ENCODE results near the gene SLC43A2.
"Not testable (repeated sequence)": the region's sequence is repeated elsewhere in the genome, so short reads cannot be mapped to it uniquely, and the experiment has no call there.

Gene SLC43A2

DNA sequence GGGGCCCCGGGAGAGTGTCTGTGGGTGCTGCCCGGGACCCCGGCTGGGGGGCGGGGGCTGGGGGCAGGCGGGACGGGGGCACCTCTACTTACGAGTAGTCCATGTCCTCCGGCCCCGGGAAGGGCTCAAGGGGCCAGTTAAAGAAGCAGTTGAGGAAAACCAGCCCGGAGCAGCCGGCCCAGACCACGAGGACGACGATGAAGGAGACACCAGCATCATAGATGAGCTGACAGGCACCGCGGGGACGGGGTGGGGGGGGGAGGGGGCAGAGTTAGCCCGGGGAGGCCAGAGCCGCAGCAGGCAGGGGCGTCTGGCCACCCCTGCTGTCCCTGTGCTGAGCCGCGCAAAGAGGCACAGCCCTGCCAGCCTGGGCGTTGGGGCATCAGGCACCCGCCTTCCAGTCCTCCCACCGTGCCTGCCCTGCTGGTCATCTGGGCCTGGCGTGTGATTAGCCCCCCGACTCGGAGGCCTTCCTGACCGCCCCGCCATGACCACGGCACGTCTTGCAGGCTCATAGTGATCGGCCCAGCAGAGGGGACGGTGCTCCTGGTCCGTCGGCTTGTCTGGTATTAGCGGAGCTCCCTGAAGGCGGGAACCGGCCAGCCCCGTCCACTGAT, 37.1 kb downstream of the SLC43A2 start:
- no peak for FAIRE-seq
- no peak for DNase-seq (ENCODE audit: insufficient read length, low spot score)

DNA sequence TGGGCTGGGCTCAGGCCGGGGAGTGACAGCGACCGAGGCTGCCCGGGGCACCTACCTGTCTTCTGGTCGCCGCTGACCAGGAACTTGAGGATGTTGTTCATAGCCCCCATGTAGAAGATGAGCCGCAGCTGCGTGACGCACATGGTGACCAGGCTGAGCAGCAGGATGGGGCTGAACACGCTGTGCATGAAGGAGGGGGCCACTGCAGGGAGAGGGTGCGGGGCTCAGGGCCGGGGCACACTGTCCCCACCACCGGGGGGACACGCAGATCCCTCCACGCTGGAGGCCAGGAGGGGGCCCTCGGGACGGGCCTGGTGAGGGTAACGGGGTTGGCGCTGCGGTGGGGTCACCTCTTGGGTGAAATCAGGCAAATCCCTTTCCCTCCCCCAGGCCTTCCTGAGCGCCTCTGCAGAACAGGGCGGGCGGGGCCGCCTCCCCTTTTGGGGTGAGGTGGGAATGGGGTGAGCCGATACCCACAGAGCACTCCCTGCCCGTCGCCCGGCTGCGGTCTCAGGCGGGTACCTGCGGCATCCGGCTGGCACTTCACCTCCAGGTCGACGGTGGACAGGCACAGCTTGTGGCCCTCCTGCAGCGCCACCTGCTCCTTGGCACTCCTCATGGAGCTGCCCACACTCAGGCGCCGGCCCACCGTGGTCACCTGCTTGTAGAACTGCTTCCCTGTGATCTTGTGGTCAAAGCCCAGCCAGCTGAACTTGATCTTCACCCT, 37.7 kb downstream of the SLC43A2 start:
- DNase-seq (ENCODE audit: insufficient read length, low spot score) (no peak), FAIRE-seq (no peak)

GRCh38 chr17:1590029-1590746, 38.4 kb downstream of the SLC43A2 start:
- FAIRE-seq, result no peak

DNA sequence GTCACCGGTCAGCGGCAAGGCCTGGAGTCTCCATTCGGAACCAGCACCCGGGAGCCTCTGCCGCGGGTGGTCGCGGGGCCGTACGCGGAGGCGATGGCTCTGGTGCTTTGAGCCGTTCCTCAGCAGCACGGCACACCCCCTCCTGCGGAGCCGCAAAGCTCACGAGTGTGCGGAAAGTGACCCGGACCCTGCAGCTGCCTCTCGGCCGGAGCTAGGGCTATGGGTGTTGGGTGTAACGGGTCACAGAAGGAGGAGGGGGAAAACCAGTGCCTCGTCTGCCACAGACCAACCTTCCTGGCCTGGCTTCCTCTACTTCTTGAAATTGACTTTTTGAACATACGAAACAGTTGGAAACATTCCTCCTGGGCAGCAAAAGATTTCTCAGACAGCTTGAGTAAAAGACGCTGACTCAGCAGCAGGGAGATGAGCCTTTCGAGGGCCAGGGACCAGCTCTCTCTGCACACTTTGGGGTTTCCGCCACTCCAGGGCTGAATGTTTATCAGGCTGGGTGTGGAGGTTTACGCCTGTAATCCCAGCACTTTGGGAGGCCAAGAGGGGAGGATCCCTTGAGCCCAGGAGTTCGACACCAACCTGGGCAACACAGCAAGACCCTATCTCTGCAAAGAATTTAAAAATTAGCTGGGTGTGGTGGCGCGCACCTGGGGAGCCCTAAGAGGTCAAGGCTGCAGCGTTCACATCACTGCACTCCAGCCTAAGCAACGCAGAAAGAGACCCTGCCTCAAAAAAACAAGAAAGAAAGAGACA, 39.6 kb downstream of the SLC43A2 start:
- FAIRE-seq (no peak), DNase-seq (ENCODE audit: insufficient read length, low spot score) (no peak)

More at GRCh38 chr17:1590029-1590746, 38.4 kb downstream of the SLC43A2 start:
- no peak for DNase-seq (ENCODE audit: insufficient read length, low spot score)

DNA sequence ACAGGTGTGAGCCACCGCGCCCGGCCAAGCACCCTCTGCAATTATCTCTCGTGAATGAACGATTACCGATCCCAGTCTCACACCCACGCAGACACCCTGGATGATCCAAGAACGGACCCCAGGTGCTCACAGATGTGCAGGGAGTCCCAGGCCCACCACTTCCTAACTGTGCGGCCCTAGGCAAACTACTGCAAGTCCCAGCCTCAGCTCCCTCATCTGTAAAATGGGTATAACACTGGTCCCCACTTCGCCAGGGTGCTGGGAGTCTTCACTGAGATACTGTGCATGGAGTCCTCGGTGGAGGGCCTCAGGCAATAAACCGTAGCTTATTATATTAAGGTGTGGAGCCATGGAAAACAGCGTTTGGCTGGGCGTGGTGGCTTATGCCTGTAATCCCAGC, 44.5 kb downstream of the SLC43A2 start:
- DNase-seq (ENCODE audit: insufficient read length, low spot score), result no peak
- no peak for FAIRE-seq

DNA sequence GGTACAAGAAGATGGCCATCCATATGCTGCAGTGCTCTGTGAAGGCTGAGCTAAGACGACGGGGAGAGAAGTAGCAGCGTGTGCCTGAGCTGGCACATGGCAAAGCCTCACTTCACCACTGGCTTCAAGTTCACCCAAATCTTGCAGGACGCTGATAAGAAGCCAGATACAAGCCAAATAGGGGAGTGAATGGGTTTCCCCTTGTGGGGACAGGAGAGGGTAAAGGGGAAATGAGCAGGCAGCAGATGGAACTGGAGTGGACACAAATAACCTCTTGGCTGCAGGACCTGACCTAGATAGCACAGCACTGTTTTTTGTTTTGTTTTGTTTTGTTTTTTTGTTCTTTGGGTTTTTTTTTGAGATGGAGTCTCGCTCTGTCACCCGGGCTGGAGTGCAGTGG, 45.1 kb downstream of the SLC43A2 start:
- no peak for FAIRE-seq
- DNase-seq (ENCODE audit: insufficient read length, low spot score), result no peak

- DNase-seq (ENCODE audit: insufficient read length, low spot score) (no peak), FAIRE-seq (no peak)
These were observed 46.3 kb downstream of the SLC43A2 start for GRCh38 chr17:1582374-1582773.

DNA sequence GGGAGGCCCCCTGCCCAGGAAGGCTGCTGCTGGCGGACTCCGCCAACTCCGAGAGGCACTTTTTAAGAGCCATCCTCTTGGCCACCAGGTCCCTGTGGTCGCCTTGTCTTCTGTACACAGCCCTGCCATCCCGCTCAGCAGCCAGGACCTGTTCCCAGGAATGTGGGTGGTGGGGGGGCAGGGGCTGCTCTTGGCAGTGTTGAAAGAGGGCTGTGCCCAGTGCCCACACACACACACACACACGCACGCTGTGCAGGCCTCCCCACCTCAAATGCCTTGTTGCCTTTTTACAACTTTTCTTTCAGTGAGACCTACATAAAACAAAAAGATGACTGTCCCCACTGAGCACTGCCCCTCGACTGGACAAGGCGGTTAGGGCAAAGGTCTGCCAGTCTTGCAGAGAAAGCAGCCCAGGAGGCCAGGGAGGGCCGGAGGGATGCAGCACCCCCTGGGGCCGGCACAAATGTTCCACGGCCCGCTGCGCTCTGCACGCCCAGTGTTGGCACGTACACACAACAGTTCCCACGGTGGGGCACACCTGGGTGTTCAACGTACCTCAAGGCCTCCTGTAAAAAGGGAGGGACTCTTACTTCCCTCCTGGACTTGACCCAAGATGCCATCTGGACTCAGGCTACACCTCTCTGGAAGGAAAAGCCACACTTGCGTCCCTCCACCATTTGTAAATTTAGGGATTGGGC, 47.5 kb downstream of the SLC43A2 start:
- FAIRE-seq, result no peak
- no peak for DNase-seq (ENCODE audit: insufficient read length, low spot score)

DNA sequence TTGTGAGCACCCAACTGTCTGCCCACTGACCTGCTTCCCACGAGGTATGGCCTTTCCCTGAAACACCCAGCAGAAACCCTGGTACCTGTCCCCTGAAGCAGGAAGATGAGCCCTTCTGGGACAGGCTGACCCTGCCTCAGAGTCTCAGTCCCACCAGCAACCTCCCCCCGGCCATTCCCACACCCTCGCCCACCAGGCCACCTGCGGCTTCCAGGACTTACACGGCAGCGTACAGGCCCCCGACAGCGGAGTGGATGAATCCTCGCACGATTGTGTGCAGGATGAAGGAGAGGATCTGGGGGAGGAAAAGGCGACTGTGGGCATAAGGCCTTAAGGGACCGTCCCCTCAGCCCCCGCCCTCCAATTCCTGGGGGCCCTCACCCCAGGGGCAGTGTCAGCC, 50.6 kb downstream of the SLC43A2 start:
- FAIRE-seq (no peak), DNase-seq (ENCODE audit: insufficient read length, low spot score) (no peak)

DNA sequence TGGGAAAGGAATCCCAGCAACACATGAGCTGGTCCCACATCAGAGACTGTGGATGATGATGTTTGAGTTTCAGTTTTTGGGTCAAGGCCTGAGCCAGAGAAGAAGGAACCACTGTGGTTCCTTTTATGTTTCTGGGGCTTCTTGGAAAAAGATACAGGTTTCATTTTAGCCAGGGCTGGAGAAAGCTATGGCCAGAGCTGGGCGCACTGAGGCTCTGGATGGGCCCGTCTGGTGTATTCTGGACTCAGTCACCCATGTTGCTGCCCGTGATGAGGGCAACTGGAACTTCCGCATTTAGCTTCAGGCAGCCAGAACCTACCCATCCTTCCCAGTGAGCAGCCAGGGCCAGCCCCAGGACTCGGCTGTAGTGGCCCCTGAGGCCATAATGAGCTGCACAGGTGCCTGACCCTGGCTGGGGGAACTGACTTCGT, 51.0 kb downstream of the SLC43A2 start:
- FAIRE-seq, result peak; percentile 72
- no peak for DNase-seq (ENCODE audit: insufficient read length, low spot score)

DNA sequence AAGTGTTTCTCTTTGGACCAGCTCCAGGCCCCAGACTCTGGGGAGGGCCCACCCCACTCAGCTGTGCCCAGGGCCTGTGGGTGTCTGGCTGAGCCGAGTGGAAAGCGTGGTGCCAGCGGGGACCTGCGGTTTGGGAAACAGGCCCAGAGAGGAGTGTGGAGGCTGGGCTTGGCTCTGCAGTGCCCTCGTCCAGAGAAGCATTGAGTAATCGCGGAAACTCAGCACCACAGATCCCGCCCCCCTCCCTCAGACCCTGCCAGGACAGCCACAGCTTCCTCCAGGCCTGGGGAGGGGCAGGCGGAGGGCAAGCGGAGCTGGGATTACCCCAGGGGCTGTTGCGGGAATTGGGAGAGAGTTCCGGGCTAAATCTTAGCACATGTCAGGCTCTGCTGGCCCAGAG, 51.5 kb downstream of the SLC43A2 start:
- FAIRE-seq (no peak), DNase-seq (ENCODE audit: insufficient read length, low spot score) (no peak)

DNA sequence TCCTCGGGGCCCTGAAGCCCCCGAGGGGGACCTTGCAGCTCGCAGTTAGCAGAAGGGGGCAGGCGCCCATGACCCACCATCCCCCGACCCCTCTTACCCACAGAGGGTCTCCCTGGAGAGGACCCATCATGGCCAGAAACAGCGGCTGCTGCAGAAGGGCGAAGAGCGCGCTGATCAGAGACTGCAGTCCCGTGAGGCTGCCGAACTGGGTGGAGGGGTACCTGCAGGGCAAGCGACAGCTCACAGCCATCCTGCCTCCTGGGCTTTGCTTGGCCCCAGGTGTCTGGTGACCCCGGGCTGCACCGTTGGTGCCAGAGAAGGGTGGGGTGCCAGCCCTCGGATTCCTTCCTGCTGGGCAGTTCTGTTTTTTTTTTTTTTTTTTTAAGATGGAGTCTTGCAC, 52.1 kb downstream of the SLC43A2 start:
- no peak for FAIRE-seq
- DNase-seq (ENCODE audit: insufficient read length, low spot score), result no peak

DNA sequence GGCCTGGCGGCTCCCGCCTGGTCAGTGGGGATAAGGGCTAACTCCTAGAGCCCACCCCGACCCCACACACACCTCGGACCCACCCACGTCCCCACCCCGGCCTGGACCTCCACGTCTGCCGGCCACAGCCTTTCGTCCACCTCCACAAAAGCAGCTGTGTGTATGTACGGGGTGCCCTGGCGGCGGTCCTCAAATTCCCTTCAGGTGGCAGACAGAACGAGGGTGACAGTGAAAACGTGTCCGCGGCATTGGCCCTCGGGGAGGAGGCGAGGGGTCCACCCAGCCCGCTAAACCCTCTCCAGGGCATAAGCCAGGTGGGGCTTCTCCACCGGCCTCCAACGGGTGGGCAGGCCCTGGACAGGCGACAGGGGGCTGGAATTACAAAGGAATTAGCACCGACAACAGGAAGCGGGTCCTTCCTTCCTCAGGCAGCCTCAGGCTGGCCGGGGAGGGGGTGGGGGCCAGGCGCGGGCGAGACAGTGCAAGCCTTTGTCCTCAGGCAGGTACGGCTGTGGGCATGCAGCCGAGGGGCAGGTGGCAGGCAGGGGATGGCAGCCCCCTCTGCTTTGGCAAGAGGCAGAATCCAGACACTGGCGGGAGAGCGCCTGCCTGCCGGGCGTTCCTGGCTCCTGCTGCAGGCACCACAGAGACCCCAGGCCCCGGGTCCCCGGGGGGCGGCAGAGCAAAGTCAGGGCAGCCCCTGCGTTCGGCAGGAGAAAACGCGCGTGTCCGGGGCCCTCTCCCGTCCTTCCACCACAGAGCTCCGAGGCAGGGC, 53.8 kb downstream of the SLC43A2 start:
- no peak for FAIRE-seq
- no peak for DNase-seq (ENCODE audit: insufficient read length, low spot score)

DNA sequence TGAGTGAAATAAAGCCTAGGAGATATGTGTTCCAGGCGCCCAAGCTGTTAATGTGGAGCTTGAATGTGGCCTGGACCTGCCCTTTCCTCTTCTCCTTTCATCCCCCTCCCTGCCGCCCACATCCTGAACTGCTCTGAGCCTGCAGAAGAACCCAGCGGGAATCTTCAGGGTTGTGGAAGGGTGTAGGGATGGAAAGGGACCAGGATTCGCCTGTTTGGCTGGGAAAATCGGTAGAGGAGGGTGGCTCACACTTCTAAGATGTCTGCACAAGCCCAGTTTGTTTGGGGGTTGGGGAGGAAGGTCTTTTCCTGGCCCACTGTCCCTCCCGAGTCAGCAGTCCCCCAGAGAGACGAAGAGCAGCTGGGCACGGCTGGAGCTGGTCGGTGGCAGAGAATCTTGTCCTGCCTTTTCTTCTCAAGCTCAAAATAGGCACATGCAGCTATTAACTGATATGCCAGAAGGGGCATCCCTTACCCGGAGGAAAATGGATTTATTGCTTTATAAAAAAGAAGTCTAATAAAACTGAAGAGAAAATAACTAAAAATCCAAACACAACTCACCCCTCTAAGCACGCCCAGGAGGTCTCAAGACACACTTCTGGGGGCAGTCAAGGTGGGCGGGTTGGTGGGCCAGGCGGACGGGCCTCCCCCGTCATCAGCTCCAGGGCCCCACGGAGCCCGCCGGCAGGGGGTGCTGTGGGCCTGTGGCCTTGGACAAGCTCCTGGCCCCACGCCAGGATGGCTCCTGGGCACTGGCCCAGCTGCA, 54.5 kb downstream of the SLC43A2 start:
- FAIRE-seq (peak; percentile 23), DNase-seq (ENCODE audit: insufficient read length, low spot score) (peak; percentile 90)

DNA sequence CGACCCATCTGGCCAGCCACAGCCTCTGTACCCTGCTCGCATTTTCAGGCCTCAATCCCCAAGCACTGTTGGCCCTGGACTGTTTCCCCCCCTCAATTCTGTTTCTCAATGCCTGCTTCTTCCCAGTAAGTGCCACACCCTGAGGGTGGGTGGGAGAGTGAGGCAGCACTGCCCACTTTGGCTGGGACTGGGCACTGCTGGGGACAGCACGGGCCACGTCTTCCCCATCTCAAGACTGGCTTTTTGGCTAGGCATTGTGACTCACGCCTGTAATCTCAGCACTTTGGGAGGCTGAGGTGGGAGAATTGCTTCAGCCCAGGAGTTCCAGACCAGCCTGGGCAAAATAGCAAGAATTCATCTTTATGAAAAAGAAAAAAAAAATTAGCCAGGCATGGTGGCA, 56.0 kb downstream of the SLC43A2 start:
- DNase-seq (ENCODE audit: insufficient read length, low spot score); FAIRE-seq: not testable (repeated sequence)

DNA sequence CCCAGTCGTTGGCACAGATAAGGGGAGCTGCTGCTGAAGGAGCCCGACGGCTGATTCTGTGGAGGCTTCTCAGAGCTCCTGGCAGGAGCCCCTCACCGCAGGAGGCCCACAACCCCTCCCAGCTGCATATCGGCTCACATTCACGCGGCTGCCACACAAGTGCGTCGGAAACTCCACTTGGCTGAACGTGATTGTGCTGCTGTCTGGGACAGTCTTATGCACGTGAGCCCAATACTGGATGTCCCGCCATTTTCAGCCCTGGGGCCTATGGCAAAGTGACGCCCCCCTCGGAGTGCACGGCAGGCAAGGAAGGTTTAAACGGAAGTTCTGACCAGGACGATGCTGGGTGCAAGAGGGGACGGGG, 57.3 kb downstream of the SLC43A2 start:
- no peak for FAIRE-seq
- no peak for DNase-seq (ENCODE audit: insufficient read length, low spot score)

- FAIRE-seq, result no peak
- no peak for DNase-seq (ENCODE audit: insufficient read length, low spot score)
These were observed 59.5 kb downstream of the SLC43A2 start for GRCh38 chr17:1568950-1569810.

DNA sequence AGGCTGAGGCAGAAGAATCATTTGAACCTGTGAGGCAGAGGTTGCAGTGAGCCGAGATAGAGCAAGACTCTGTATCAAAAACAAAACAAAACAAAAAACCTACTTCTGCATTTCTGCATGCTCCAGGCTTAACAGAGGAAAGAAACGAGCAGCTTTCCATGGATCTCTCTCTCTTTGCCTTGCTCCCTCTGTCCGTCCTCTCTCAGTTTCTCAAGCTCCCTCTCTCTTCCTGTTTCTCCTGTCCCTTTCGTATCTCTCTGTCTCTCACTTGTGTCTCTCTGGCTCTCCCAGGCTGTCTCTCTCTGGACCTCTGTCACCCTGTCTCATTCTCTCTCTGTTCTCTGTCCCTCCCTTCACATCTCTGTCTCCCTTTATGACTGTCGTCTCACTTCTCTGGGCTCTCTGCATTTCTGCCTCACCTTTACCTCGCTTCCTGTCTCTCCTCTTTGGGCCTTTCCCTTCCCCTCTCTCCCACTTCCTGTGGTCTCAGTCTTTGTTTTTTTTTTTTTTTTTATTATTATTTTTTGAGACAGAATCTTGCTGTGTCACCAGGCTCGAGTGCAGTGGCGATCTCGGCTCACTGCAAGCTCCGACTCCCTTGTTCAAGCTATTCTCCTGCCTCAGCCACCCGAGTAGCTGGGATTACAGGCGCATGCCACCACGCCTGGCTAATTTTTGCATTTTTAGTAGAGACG, 62.0 kb downstream of the SLC43A2 start:
- FAIRE-seq (peak; percentile 92), DNase-seq (ENCODE audit: insufficient read length, low spot score) (no peak)

All from GM19239 (cell line).